Left ventricle myocardium superior (tissue), 1 donor: ENCODE measurements around the gene USP32. TPM values are rescaled to one million over a fixed set of nuclear protein-coding genes. Genes with fewer than 3 reads are reported as not detected.

ENCODE experiments used
- ATAC-seq: fragments of 200-7000 bp; cut with Tn5 transposase; one replicate; pipeline ENCODE4 v1.9.1; 2020; ENCODE audit warnings: mild to moderate bottlenecking, moderate library complexity
- DNase-seq: peaks from one replicate; pipeline ENCODE4 v3.0.0-alpha.2; 2020
- intact Hi-C: fragments of 100-400 bp; cut with micrococcal nuclease; formaldehyde crosslinking; loops from one replicate; pipeline ENCODE4 v1.11.0; 2022
- total RNA-seq: library from RNA; stranded (reverse); fragmentation: NEBNext Ultra II Directional; extraction: Animal tissue kit (Norgen Biotek cat#: 25700); gene quantifications from one replicate; pipeline ENCODE4 v1.2.1, GENCODE V29; 2021
- donor health status: DM: no; HTN: yes; CAD: no; lungs with severe emphysema.

Gene USP32
- total RNA-seq, 1 donor from 2014 or later = 26.2 TPM

- DNase-seq = no peak
- ATAC-seq = no peak
- intact Hi-C loops = no loop called here
Observed at GRCh38 chr17:60171753-60172079, 220.2 kb downstream of the USP32 start.

GRCh38 chr17:60170835-60171752 lies 220.8 kb downstream of the USP32 start:
- DNase-seq (no peak), ATAC-seq (no peak)
- intact Hi-C loops = no loop called here

- peak; percentile 71 for DNase-seq
- intact Hi-C loops = no loop called here
- ATAC-seq = peak; percentile 70
Observed at GRCh38 chr17:60169921-60170817, 221.8 kb downstream of the USP32 start.

GRCh38 chr17:60168654-60169053 lies 223.3 kb downstream of the USP32 start:
- DNase-seq (no peak), ATAC-seq (no peak)
- intact Hi-C loops = no loop called here

GRCh38 chr17:60167065-60167741 lies 224.7 kb downstream of the USP32 start:
- intact Hi-C loops = no loop called here
- ATAC-seq = peak; percentile 10
- DNase-seq = no peak

- ATAC-seq (no peak), DNase-seq (no peak)
- intact Hi-C loops = no loop called here
Observed at GRCh38 chr17:60165971-60166370, 226.0 kb downstream of the USP32 start.

- DNase-seq (no peak), ATAC-seq (no peak)
- intact Hi-C loops = no loop called here
Observed at GRCh38 chr17:60165223-60165622, 226.7 kb downstream of the USP32 start.

- ATAC-seq = no peak
- intact Hi-C loops = no loop called here
- DNase-seq = no peak
Observed at GRCh38 chr17:60164697-60165096, 227.2 kb downstream of the USP32 start.

GRCh38 chr17:60164164-60164563 lies 227.8 kb downstream of the USP32 start:
- DNase-seq = no peak
- no peak for ATAC-seq
- intact Hi-C loops = no loop called here

GRCh38 chr17:60163108-60163784 lies 228.7 kb downstream of the USP32 start:
- ATAC-seq = peak; percentile 72
- DNase-seq = peak; percentile 48
- intact Hi-C loops = no loop called here

- intact Hi-C loops = no loop called here
- DNase-seq = no peak
- ATAC-seq = no peak
Observed at GRCh38 chr17:60161598-60162330, 230.2 kb downstream of the USP32 start.

GRCh38 chr17:60160829-60161501 lies 231.0 kb downstream of the USP32 start:
- ATAC-seq (no peak), DNase-seq (no peak)
- intact Hi-C loops = no loop called here

- ATAC-seq = no peak
- intact Hi-C loops = no loop called here
Observed at GRCh38 chr17:60159479-60159866, 232.5 kb downstream of the USP32 start.

GRCh38 chr17:60158751-60159478 lies 233.0 kb downstream of the USP32 start:
- no peak for DNase-seq
- no peak for ATAC-seq
- intact Hi-C loops = no loop called here

More at GRCh38 chr17:60159479-60159866, 232.5 kb downstream of the USP32 start:
- DNase-seq = no peak

- intact Hi-C loops = no loop called here
- ATAC-seq (no peak), DNase-seq (no peak)
Observed at GRCh38 chr17:60157487-60158040, 234.4 kb downstream of the USP32 start.

GRCh38 chr17:60156746-60157145 lies 235.2 kb downstream of the USP32 start:
- ATAC-seq (no peak), DNase-seq (no peak)
- intact Hi-C loops = no loop called here

GRCh38 chr17:60155815-60156214 lies 236.1 kb downstream of the USP32 start:
- no peak for ATAC-seq
- intact Hi-C loops = no loop called here
- DNase-seq = no peak
